GM12873 (cell line): ENCODE results near the gene NINJ1.

Experiments used
- TF ChIP-seq, protein P1 (sequence below): IDR thresholded peaks from 2 replicates; pipeline ENCODE4 v1.5.1; 2012; ENCODE audit warnings: low read depth, mild to moderate bottlenecking, moderate library complexity, low read length, control low read depth; ENCODE audit not compliant: insufficient read depth; ENCODE audit errors: missing control alignments

Gene NINJ1

GRCh38 chr9:93094658-93095204 is 39.3 kb downstream of the NINJ1 start:
- TF ChIP-seq, protein P1, sequence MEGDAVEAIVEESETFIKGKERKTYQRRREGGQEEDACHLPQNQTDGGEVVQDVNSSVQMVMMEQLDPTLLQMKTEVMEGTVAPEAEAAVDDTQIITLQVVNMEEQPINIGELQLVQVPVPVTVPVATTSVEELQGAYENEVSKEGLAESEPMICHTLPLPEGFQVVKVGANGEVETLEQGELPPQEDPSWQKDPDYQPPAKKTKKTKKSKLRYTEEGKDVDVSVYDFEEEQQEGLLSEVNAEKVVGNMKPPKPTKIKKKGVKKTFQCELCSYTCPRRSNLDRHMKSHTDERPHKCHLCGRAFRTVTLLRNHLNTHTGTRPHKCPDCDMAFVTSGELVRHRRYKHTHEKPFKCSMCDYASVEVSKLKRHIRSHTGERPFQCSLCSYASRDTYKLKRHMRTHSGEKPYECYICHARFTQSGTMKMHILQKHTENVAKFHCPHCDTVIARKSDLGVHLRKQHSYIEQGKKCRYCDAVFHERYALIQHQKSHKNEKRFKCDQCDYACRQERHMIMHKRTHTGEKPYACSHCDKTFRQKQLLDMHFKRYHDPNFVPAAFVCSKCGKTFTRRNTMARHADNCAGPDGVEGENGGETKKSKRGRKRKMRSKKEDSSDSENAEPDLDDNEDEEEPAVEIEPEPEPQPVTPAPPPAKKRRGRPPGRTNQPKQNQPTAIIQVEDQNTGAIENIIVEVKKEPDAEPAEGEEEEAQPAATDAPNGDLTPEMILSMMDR = no peak

DNA sequence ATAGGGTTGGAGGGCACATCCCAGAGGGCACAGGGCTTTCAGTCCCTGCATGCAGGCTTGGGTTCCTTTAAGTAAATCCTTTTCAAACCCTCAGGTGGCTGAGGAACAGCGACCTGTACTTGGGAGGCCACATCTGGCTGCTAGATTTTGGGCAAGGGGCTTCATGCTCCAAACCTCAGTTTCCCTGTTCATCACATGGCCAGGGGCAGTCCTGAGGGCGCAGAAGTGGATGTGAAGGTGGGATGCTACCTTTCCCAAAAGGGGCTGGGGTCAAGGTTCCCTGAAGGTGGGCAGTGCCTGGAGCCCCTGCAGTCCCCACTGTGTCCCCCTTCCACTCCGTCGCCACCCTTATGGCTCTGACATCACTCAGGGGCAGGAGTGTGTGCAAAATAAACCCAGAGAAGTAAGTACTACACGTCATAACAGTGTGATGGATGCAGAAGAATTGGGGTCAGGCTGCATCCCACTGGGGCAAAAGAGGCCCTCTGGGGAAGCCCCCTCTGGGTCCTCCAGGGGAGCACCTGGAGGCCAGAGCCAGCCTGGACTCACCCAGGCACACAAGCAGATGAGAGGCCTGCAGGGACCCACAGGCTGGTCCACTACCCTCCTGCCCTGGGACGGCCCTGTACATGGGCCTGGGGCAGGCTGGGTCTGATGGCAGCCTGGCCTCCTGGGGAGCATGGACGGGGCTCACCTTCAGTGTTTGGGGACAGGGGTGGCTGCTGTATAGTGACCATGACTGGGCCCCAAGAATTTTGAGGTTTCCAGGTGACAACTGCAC is 40.0 kb downstream of the NINJ1 start:
- TF ChIP-seq, protein P1 = no peak

GRCh38 chr9:93093127-93093876 is 40.7 kb downstream of the NINJ1 start:
- TF ChIP-seq, protein P1 = no peak

DNA sequence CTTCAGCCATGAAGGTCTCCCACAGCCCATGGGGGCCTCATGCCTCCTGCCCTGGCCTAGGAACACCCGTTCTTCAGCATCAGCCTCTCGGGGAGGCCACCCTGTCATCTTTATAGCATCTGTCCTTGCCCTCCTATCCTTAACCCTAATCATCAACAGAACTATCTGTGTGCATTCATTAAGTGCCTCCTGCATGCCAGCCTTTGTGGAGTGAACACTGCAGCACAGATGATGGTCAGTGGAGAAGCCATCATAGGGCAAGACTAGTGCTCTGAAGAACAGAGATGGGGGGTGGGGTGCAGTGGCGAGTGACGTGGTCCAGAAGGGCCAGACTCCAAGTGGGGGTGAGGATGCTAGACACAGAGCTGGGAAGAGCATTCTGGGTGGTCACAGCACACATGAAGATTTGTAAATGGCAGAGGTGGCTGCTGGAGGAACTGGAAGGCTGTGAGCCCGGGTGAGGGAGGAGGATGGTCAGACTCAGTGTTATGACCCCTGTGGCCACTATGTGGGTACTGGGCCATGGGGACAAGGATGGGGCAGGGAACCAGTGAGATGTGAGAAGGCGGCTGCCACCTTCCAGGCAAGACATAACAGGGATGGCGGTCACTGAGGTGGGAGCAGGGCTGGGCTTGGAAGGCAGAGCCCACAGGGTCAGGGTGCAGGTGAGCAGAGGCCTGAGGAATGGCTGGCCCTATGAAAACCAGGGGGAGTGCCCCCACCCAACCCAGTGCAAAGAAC is 41.6 kb downstream of the NINJ1 start:
- TF ChIP-seq, protein P1 = no peak

GRCh38 chr9:93091453-93092081 is 42.5 kb downstream of the NINJ1 start:
- TF ChIP-seq, protein P1 = no peak

DNA sequence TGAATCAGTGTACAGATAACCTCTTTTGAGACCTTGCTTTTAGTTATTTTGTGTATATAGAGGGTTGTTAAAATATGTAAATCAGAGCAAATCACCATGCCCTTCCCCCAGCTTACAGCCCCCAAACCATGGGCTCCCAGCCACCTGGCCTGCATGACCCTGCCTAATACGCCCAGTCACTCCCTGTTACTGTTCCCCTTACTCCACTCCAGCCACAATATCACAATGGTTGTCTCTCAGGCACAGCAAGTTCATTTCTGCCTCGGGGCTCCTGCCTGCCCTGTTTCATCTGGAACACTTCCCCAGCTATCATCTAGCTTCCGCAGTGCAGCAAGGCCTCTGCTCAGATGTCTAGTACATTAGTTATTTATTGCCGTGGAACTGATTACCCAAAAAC is 43.0 kb downstream of the NINJ1 start:
- TF ChIP-seq, protein P1 = no peak
